HG03354 (cell line): ENCODE measurements around the gene CHST11.
"Not testable (repeated sequence)": the region's sequence is repeated elsewhere in the genome, so short reads cannot be mapped to it uniquely, and the experiment has no call there.

Source experiments
- ATAC-seq: cut with Tn5 transposase; IDR thresholded peaks from one replicate; pipeline ENCODE4 v1.9.1; 2021; ENCODE audit warnings: mild to moderate bottlenecking; ENCODE audit not compliant: unreplicated experiment, poor library complexity, severe bottlenecking

The CHST11 gene

GRCh38 chr12:104610513-104611235, 153.9 kb downstream of the CHST11 start:
- no peak for ATAC-seq

GRCh38 chr12:104611671-104612070, 154.9 kb downstream of the CHST11 start:
- no peak for ATAC-seq

- not testable (repeated sequence) for ATAC-seq
These were observed 156.6 kb downstream of the CHST11 start for GRCh38 chr12:104613372-104613771.

- ATAC-seq = no peak
These were observed 158.4 kb downstream of the CHST11 start for GRCh38 chr12:104615048-104615561.

GRCh38 chr12:104618691-104619090, 161.9 kb downstream of the CHST11 start:
- ATAC-seq = no peak

GRCh38 chr12:104619305-104619704, 162.6 kb downstream of the CHST11 start:
- no peak for ATAC-seq

GRCh38 chr12:104620837-104621531, 164.2 kb downstream of the CHST11 start:
- ATAC-seq = no peak

GRCh38 chr12:104622928-104623327, 166.2 kb downstream of the CHST11 start:
- no peak for ATAC-seq

GRCh38 chr12:104623883-104624282, 167.1 kb downstream of the CHST11 start:
- no peak for ATAC-seq

GRCh38 chr12:104624529-104624928, 167.8 kb downstream of the CHST11 start:
- ATAC-seq = no peak

- no peak for ATAC-seq
These were observed 169.5 kb downstream of the CHST11 start for GRCh38 chr12:104626069-104626837.

- ATAC-seq = no peak
These were observed 170.7 kb downstream of the CHST11 start for GRCh38 chr12:104627231-104627989.

GRCh38 chr12:104627990-104628830, 171.5 kb downstream of the CHST11 start:
- ATAC-seq = no peak

- ATAC-seq = no peak
These were observed 172.0 kb downstream of the CHST11 start for GRCh38 chr12:104628831-104629135.

- no peak for ATAC-seq
These were observed 173.5 kb downstream of the CHST11 start for GRCh38 chr12:104630230-104630670.

- ATAC-seq = no peak
These were observed 175.1 kb downstream of the CHST11 start for GRCh38 chr12:104631867-104632266.

GRCh38 chr12:104632724-104633201, 176.0 kb downstream of the CHST11 start:
- no peak for ATAC-seq

GRCh38 chr12:104634044-104634443, 177.3 kb downstream of the CHST11 start:
- no peak for ATAC-seq

- ATAC-seq = no peak
These were observed 178.1 kb downstream of the CHST11 start for GRCh38 chr12:104634852-104635251.
